Trophoblast cell (in vitro differentiated cells and primary cell): ENCODE results near the gene SNTG2.

Source experiments
- DNase-seq, 2 donors: peaks; one replicate each; pipeline ENCODE4 v3.0.0-alpha.2; 2016
- H2AFZ ChIP-seq: 2 replicates; pipeline ENCODE4 v1.6.1; 2013; ENCODE audit warnings: low read length, moderate library complexity, mild to moderate bottlenecking; ENCODE audit not compliant: insufficient read depth, poor library complexity
- H2AK5ac ChIP-seq: 2 replicates; pipeline ENCODE4 v1.6.1; 2013; ENCODE audit warnings: mild to moderate bottlenecking, low read length
- H2BK120ac ChIP-seq: 2 replicates; pipeline ENCODE4 v1.6.1; 2013; ENCODE audit warnings: low read length, mild to moderate bottlenecking, moderate library complexity; ENCODE audit not compliant: insufficient read depth, poor library complexity
- H2BK12ac ChIP-seq: 2 replicates; pipeline ENCODE4 v1.6.1; 2013; ENCODE audit warnings: mild to moderate bottlenecking, low read length, moderate library complexity
- H2BK5ac ChIP-seq: 2 replicates; pipeline ENCODE4 v1.6.1; 2013; ENCODE audit warnings: low read length, low read depth, moderate library complexity, mild to moderate bottlenecking; ENCODE audit not compliant: poor library complexity
- H3K14ac ChIP-seq: 2 replicates; pipeline ENCODE4 v1.6.1; 2013; ENCODE audit warnings: mild to moderate bottlenecking, low read length
- H3K18ac ChIP-seq: 2 replicates; pipeline ENCODE4 v1.6.1; 2013; ENCODE audit warnings: mild to moderate bottlenecking, low read length
- H3K23ac ChIP-seq: 2 replicates; pipeline ENCODE4 v1.6.1; 2013; ENCODE audit warnings: low read length
- H3K27ac ChIP-seq: 2 replicates; pipeline ENCODE4 v1.5.1; 2013; ENCODE audit warnings: low read depth, mild to moderate bottlenecking, inconsistent platforms, low read length, moderate library complexity
- H3K27me3 ChIP-seq: 2 replicates; pipeline ENCODE4 v1.6.1; 2013; ENCODE audit warnings: inconsistent platforms, mild to moderate bottlenecking, low read length, moderate library complexity; ENCODE audit not compliant: insufficient read depth
- H3K36me3 ChIP-seq, 2 experiments: 1 replicate in 1 of 2; 2 replicates in 1 of 2; pipeline ENCODE4 v1.6.1; 2013; ENCODE audit warnings: low read length in 2 of 2, mild to moderate bottlenecking in 2 of 2, moderate library complexity in 1 of 2; ENCODE audit not compliant: insufficient read depth in 2 of 2, control insufficient read depth in 1 of 2
- H3K4ac ChIP-seq: 2 replicates; pipeline ENCODE4 v1.6.1; 2013; ENCODE audit warnings: low read depth, mild to moderate bottlenecking, low read length, moderate library complexity
- H3K4me1 ChIP-seq, 2 experiments: 1 replicate in 1 of 2; 2 replicates in 1 of 2; pipeline ENCODE4 v1.6.1; 2013; ENCODE audit warnings: low read length in 2 of 2, mild to moderate bottlenecking in 2 of 2, moderate library complexity in 1 of 2; ENCODE audit not compliant: insufficient read depth in 2 of 2, control insufficient read depth in 1 of 2
- H3K4me2 ChIP-seq: 2 replicates; pipeline ENCODE4 v1.6.1; 2013; ENCODE audit warnings: inconsistent platforms, mild to moderate bottlenecking, low read length, moderate library complexity
- H3K4me3 ChIP-seq: 2 replicates; pipeline ENCODE4 v1.5.1; 2013; ENCODE audit warnings: mild to moderate bottlenecking, low read depth, low read length, inconsistent platforms
- H3K79me1 ChIP-seq: one replicate; pipeline ENCODE4 v1.6.1; 2013; ENCODE audit warnings: low read length
- H3K79me2 ChIP-seq: 2 replicates; pipeline ENCODE4 v1.6.1; 2013; ENCODE audit warnings: low read length, mild to moderate bottlenecking; ENCODE audit not compliant: control insufficient read depth, insufficient read depth, poor library complexity
- H3K9ac ChIP-seq: 2 replicates; pipeline ENCODE4 v1.6.1; 2013; ENCODE audit warnings: mild to moderate bottlenecking, low read length
- H3K9me3 ChIP-seq: 2 replicates; pipeline ENCODE4 v1.6.1; 2013; ENCODE audit warnings: low read depth, mild to moderate bottlenecking, control low read depth, inconsistent platforms, low read length; ENCODE audit not compliant: insufficient read depth
- H4K12ac ChIP-seq: 2 replicates; pipeline ENCODE4 v1.6.1; 2013; ENCODE audit warnings: low read depth, mild to moderate bottlenecking, low read length, moderate library complexity
- H4K8ac ChIP-seq: 2 replicates; pipeline ENCODE4 v1.6.1; 2013; ENCODE audit warnings: low read depth, mild to moderate bottlenecking, low read length, moderate library complexity
- H4K91ac ChIP-seq: one replicate; pipeline ENCODE4 v1.6.1; 2013; ENCODE audit warnings: low read depth, mild to moderate bottlenecking, low read length, moderate library complexity
- WGBS: extraction: QIAGEN DNeasy Blood & Tissue Kit; methylation state at CpG from one replicate; pipeline ENCODE4 v1.1.7; 2013; ENCODE audit warnings: missing lambda C conversion rate; ENCODE audit not compliant: insufficient read length, insufficient coverage; ENCODE audit errors: extremely low coverage; 5-methylcytosine and 5-hydroxymethylcytosine counted together

The SNTG2 gene

GRCh38 chr2:960061-960736 is 9.6 kb downstream of the SNTG2 start:
- Histone ChIP-seq H3K23ac (no peak overlapping the region), H3K36me3 (no peaks in the 10 kb centered on the region), H3K79me2 (no peaks in the 10 kb centered on the region), H2BK12ac (no peak overlapping the region), H3K4ac (no peak overlapping the region), H4K8ac (no peak overlapping the region), H3K9me3 (no peaks in the 10 kb centered on the region), H3K27me3 (no peaks in the 10 kb centered on the region), H3K27ac (no peak overlapping the region), H2AFZ (no peak overlapping the region), H3K4me3 (no peak overlapping the region), H3K79me1 (no peaks in the 10 kb centered on the region), H4K91ac (no peak overlapping the region), H3K4me2 (no peak overlapping the region), H2AK5ac (no peak overlapping the region), H3K14ac (no peak overlapping the region), H3K9ac (no peak overlapping the region), H3K18ac (no peak overlapping the region), H4K12ac (peak overlapping the region; percentile 18), H3K4me1 (peaks cover 6% of the 10 kb centered on the region in 2 experiments), H2BK120ac (no peak overlapping the region), H2BK5ac (no peak overlapping the region)
- no CpG with 5 or more reads among the region's 14 CpGs for WGBS
- peak in 1 of 2 donors; percentile 6 for DNase-seq

- H3K4me1 ChIP-seq, result peaks cover 6% of the 10 kb centered on the region in 2 experiments
- DNase-seq, result no peak
- no peak overlapping the region for H3K14ac ChIP-seq
- no peak overlapping the region for H2BK5ac ChIP-seq
- H3K18ac ChIP-seq, result no peak overlapping the region
- no peak overlapping the region for H4K12ac ChIP-seq
- no peaks in the 10 kb centered on the region for H3K79me2 ChIP-seq
- H3K27ac ChIP-seq, result no peak overlapping the region
- no peak overlapping the region for H4K91ac ChIP-seq
- no peak overlapping the region for H2BK12ac ChIP-seq
- H2BK120ac ChIP-seq, result no peak overlapping the region
- no peak overlapping the region for H3K4me3 ChIP-seq
- no peak overlapping the region for H3K4ac ChIP-seq
- H3K9ac ChIP-seq, result no peak overlapping the region
- no peak overlapping the region for H2AFZ ChIP-seq
- no peaks in the 10 kb centered on the region for H3K9me3 ChIP-seq
- H3K23ac ChIP-seq, result peak overlapping the region; percentile 56
- no peaks in the 10 kb centered on the region for H3K79me1 ChIP-seq
- no peak overlapping the region for H2AK5ac ChIP-seq
- H3K27me3 ChIP-seq, result no peaks in the 10 kb centered on the region
- H3K36me3 ChIP-seq, result no peaks in the 10 kb centered on the region
- no peak overlapping the region for H3K4me2 ChIP-seq
- no peak overlapping the region for H4K8ac ChIP-seq
These were observed 11.1 kb downstream of the SNTG2 start for GRCh38 chr2:961786-962185.

GRCh38 chr2:963876-964275 is 13.2 kb downstream of the SNTG2 start:
- H3K9me3 ChIP-seq, result no peaks in the 10 kb centered on the region
- H2BK120ac ChIP-seq, result no peak overlapping the region
- no peaks in the 10 kb centered on the region for H3K79me1 ChIP-seq
- H2BK5ac ChIP-seq, result no peak overlapping the region
- no peaks in the 10 kb centered on the region for H3K27me3 ChIP-seq
- H3K14ac ChIP-seq, result no peak overlapping the region
- H3K23ac ChIP-seq, result no peak overlapping the region
- no peak overlapping the region for H3K4me2 ChIP-seq
- H3K4me3 ChIP-seq, result no peak overlapping the region
- WGBS, result no CpG with 5 or more reads among the region's 6 CpGs
- no peak overlapping the region for H2AK5ac ChIP-seq
- H3K18ac ChIP-seq, result no peak overlapping the region
- no peak overlapping the region for H3K9ac ChIP-seq
- no peaks in the 10 kb centered on the region for H3K36me3 ChIP-seq
- no peak overlapping the region for H2BK12ac ChIP-seq
- no peak overlapping the region for H2AFZ ChIP-seq
- no peak overlapping the region for H4K12ac ChIP-seq
- no peak overlapping the region for H4K91ac ChIP-seq
- no peak for DNase-seq
- no peaks in the 10 kb centered on the region for H3K79me2 ChIP-seq
- H3K4ac ChIP-seq, result no peak overlapping the region
- no peak overlapping the region for H4K8ac ChIP-seq
- H3K27ac ChIP-seq, result no peak overlapping the region
- peaks cover 6% of the 10 kb centered on the region in 2 experiments for H3K4me1 ChIP-seq

GRCh38 chr2:964562-964961 is 13.9 kb downstream of the SNTG2 start:
- WGBS, result no CpG with 5 or more reads among the region's 8 CpGs
- no peak overlapping the region for H3K27ac ChIP-seq
- H4K8ac ChIP-seq, result no peak overlapping the region
- no peak overlapping the region for H2AFZ ChIP-seq
- no peak overlapping the region for H2BK5ac ChIP-seq
- no peaks in the 10 kb centered on the region for H3K36me3 ChIP-seq
- H3K4me3 ChIP-seq, result no peak overlapping the region
- H3K79me2 ChIP-seq, result no peaks in the 10 kb centered on the region
- H2BK12ac ChIP-seq, result no peak overlapping the region
- H3K23ac ChIP-seq, result no peak overlapping the region
- no peak overlapping the region for H4K12ac ChIP-seq
- H3K4me2 ChIP-seq, result no peak overlapping the region
- H3K18ac ChIP-seq, result no peak overlapping the region
- no peak overlapping the region for H3K4ac ChIP-seq
- H2AK5ac ChIP-seq, result no peak overlapping the region
- no peaks in the 10 kb centered on the region for H3K9me3 ChIP-seq
- no peaks in the 10 kb centered on the region for H3K79me1 ChIP-seq
- H3K4me1 ChIP-seq, result peaks cover 6% of the 10 kb centered on the region in 2 experiments
- no peak for DNase-seq
- no peak overlapping the region for H2BK120ac ChIP-seq
- H3K14ac ChIP-seq, result no peak overlapping the region
- no peak overlapping the region for H3K9ac ChIP-seq
- H3K27me3 ChIP-seq, result no peaks in the 10 kb centered on the region
- H4K91ac ChIP-seq, result no peak overlapping the region
